ENCODE results near the gene MAP2K5. TPM values are rescaled to one million over a fixed set of nuclear protein-coding genes. Genes with fewer than 3 reads are reported as not detected.

MAP2K5 gene
- total RNA-seq, 1 experiment from 2014 or later = 22.2 TPM

DNA sequence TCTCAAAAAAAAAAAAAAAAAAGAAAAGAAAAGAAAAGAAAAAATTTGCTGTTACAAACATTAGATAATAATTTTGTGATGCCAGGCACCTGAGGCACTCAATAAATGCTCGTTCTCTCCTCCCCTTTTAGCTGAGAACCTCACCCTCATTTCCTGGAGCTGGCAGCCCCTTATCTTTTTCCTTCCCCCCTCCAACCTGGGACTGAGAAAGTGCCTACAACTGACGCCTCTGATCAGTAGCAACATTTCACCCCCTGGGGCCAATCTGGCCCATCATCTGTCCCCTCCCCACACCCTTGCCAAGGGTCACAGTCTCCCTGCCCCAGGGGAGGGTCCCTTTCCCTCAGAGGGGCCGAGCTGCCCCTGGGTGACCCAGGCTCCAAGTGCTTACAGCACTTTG is 309.9 kb downstream of the MAP2K5 start:
- no peak for DNase-seq
- BruUV-seq (replicated peaks) = no TSS peak
- CTCF ChIA-PET = no interaction called here
- no peaks in the 10 kb centered on the region for H3K4me1 Mint-ChIP-seq (ENCODE audit: low read depth, unreplicated experiment)
- H3K36me3 Mint-ChIP-seq (ENCODE audit: insufficient read depth, unreplicated experiment) = no peaks in the 10 kb centered on the region
- no peak overlapping the region for H3K4me3 Mint-ChIP-seq (ENCODE audit: low read depth, unreplicated experiment)
- intact Hi-C loops (cut with micrococcal nuclease; ENCODE audit: unreplicated experiment) = no loop called here
- no peaks in the 10 kb centered on the region for H3K9me3 Mint-ChIP-seq (ENCODE audit: low read depth, unreplicated experiment)
- TF ChIP-seq, protein P1, sequence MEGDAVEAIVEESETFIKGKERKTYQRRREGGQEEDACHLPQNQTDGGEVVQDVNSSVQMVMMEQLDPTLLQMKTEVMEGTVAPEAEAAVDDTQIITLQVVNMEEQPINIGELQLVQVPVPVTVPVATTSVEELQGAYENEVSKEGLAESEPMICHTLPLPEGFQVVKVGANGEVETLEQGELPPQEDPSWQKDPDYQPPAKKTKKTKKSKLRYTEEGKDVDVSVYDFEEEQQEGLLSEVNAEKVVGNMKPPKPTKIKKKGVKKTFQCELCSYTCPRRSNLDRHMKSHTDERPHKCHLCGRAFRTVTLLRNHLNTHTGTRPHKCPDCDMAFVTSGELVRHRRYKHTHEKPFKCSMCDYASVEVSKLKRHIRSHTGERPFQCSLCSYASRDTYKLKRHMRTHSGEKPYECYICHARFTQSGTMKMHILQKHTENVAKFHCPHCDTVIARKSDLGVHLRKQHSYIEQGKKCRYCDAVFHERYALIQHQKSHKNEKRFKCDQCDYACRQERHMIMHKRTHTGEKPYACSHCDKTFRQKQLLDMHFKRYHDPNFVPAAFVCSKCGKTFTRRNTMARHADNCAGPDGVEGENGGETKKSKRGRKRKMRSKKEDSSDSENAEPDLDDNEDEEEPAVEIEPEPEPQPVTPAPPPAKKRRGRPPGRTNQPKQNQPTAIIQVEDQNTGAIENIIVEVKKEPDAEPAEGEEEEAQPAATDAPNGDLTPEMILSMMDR (IDR thresholded peaks at IDR 0.05; ENCODE audit: unreplicated experiment) = no peak
- no peak overlapping the region for H3K27ac Mint-ChIP-seq (ENCODE audit: unreplicated experiment)
- H3K27me3 Mint-ChIP-seq (ENCODE audit: unreplicated experiment) = peaks cover 10% of the 10 kb centered on the region

DNA sequence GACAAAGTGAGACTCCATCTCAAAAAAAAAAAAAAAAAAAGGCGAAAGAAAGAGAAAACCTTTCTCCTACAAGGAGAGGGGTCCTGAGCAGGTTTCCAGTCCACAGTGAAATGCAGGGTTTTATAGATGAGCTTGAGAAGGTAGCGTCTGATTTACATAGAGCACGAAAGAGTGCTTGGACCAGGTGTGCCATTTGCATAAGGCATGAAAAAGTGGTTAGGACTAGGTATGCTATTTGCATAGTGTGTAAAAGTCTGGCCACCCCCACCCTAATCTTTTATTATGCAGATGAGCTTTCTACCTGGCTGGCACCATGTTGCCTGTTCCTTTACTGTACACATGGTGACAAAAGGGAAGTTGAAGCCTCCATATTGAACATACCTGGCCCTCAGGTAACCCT is 311.0 kb downstream of the MAP2K5 start:
- no peak for DNase-seq
- H3K27me3 Mint-ChIP-seq (ENCODE audit: unreplicated experiment) = no peaks in the 10 kb centered on the region
- no peaks in the 10 kb centered on the region for H3K4me1 Mint-ChIP-seq (ENCODE audit: low read depth, unreplicated experiment)
- no TSS peak for BruUV-seq (replicated peaks)
- intact Hi-C loops (cut with micrococcal nuclease; ENCODE audit: unreplicated experiment) = no loop called here
- H3K9me3 Mint-ChIP-seq (ENCODE audit: low read depth, unreplicated experiment) = no peaks in the 10 kb centered on the region
- H3K27ac Mint-ChIP-seq (ENCODE audit: unreplicated experiment) = no peak overlapping the region
- CTCF ChIA-PET = interaction anchor here (0.6 to 2.2 kb wide), 4 partner anchors 9 to 794 kb away, joined by 3 to 8 read pairs (median 6); no protein-coding TSS in a partner anchor
- no peak overlapping the region for H3K4me3 Mint-ChIP-seq (ENCODE audit: low read depth, unreplicated experiment)
- TF ChIP-seq, protein P1 (IDR thresholded peaks at IDR 0.05; ENCODE audit: unreplicated experiment) = no peak
- H3K36me3 Mint-ChIP-seq (ENCODE audit: insufficient read depth, unreplicated experiment) = no peaks in the 10 kb centered on the region

DNA sequence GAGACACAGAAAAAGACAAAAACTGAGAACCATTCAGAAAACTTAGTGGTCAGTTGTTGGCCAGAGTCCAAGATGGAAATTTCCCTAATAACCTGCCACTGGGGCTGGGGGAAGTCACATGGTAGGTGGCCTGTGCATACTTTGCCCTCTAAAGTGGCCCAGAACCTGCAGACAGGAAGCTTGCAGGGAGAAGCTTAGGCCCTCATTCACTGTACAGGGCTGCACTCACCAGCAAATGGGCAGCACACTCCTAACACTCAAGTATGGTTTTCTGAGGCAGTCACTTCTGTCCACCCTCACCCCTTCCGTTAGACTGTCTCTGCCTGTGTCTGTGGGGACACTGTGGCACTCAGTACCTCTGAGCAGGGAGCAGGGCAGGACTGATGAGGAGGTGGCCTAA is 311.9 kb downstream of the MAP2K5 start:
- BruUV-seq (replicated peaks) = no TSS peak
- H3K36me3 Mint-ChIP-seq (ENCODE audit: insufficient read depth, unreplicated experiment) = no peaks in the 10 kb centered on the region
- TF ChIP-seq, protein P1 (IDR thresholded peaks at IDR 0.05; ENCODE audit: unreplicated experiment) = no peak
- DNase-seq = no peak
- H3K9me3 Mint-ChIP-seq (ENCODE audit: low read depth, unreplicated experiment) = no peaks in the 10 kb centered on the region
- CTCF ChIA-PET = interaction anchor here (2.2 kb wide), 1 partner anchor 8 kb away, joined by 8 read pairs; no protein-coding TSS in a partner anchor
- no peaks in the 10 kb centered on the region for H3K27me3 Mint-ChIP-seq (ENCODE audit: unreplicated experiment)
- H3K4me1 Mint-ChIP-seq (ENCODE audit: low read depth, unreplicated experiment) = no peaks in the 10 kb centered on the region
- intact Hi-C loops (cut with micrococcal nuclease; ENCODE audit: unreplicated experiment) = no loop called here
- no peak overlapping the region for H3K27ac Mint-ChIP-seq (ENCODE audit: unreplicated experiment)
- H3K4me3 Mint-ChIP-seq (ENCODE audit: low read depth, unreplicated experiment) = no peak overlapping the region

DNA sequence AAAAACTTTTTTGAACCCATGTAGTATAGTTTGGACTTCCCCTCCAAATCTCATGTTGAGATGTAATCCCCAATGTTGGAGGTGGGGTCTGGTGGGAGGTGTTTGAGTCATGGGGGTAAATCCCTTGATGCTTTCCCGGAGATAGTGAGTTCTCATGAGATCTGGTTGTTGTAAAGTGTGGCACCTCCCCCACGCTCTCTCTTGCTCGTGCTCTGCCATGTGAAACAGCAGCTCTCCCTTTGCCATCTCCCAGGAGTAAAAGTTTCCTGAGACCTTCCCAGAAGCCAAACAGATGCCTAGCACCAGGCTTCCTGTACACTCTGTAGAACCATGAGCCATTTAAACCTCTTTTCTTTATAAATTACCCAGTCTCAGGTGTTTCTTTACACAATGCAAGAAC is 313.3 kb downstream of the MAP2K5 start:
- no peaks in the 10 kb centered on the region for H3K27me3 Mint-ChIP-seq (ENCODE audit: unreplicated experiment)
- BruUV-seq (replicated peaks) = no TSS peak
- CTCF ChIA-PET = no interaction called here
- H3K36me3 Mint-ChIP-seq (ENCODE audit: insufficient read depth, unreplicated experiment) = no peaks in the 10 kb centered on the region
- no peak for DNase-seq
- intact Hi-C loops (cut with micrococcal nuclease; ENCODE audit: unreplicated experiment) = no loop called here
- TF ChIP-seq, protein P1 (IDR thresholded peaks at IDR 0.05; ENCODE audit: unreplicated experiment) = no peak
- H3K27ac Mint-ChIP-seq (ENCODE audit: unreplicated experiment) = no peak overlapping the region
- no peaks in the 10 kb centered on the region for H3K9me3 Mint-ChIP-seq (ENCODE audit: low read depth, unreplicated experiment)
- no peaks in the 10 kb centered on the region for H3K4me1 Mint-ChIP-seq (ENCODE audit: low read depth, unreplicated experiment)
- no peak overlapping the region for H3K4me3 Mint-ChIP-seq (ENCODE audit: low read depth, unreplicated experiment)

Other genes starting within 250 kb of the MAP2K5 start
- 6.6 and 7.3 TPM in 2 replicates for gene C15orf61, start 21.6 kb upstream of the MAP2K5 start, total RNA-seq (2022)

Measured in Calu3 (cell line).